ENCODE measurements around the gene SOX6. TPM values are rescaled to one million over a fixed set of nuclear protein-coding genes. Genes with fewer than 3 reads are reported as not detected.

The SOX6 gene
- total and polyA plus RNA-seq, 2 of the 13 experiments (the other 11 are each of a cell fraction or from before 2014, with no cell fraction given): 2.6 to 11.2 TPM

DNA sequence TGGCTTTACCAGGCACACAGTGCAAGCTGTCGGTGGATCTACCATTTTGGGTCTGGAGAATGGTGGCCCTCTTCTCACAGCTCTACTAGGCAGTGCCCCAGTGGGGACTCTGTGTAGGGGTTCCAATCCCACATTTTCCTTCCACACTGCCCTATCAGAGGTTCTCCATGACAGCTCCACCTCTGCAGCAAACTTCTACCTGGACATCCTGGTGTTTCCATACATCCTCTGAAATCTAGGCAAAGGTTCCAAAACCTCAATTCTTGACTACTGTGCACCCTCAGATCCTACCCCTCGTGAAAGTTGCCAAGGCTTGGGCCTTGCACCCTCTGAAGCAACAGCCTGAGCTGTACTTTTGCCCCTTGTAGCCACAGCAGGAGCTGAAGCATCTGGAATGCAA is 108.1 kb downstream of the SOX6 start (continued):
- no peak for TF ChIP-seq ZNF468 (CRISPR knock-in tag; IDR thresholded peaks at IDR 0.05)
- TF ChIP-seq HNRNPH1 (optimal IDR thresholded peaks at IDR 0.05; ENCODE audit: low read depth, low read length): no peak
- TF ChIP-seq ZNF878 (CRISPR knock-in tag; IDR thresholded peaks at IDR 0.05): no peak
- TF ChIP-seq, protein P1, sequence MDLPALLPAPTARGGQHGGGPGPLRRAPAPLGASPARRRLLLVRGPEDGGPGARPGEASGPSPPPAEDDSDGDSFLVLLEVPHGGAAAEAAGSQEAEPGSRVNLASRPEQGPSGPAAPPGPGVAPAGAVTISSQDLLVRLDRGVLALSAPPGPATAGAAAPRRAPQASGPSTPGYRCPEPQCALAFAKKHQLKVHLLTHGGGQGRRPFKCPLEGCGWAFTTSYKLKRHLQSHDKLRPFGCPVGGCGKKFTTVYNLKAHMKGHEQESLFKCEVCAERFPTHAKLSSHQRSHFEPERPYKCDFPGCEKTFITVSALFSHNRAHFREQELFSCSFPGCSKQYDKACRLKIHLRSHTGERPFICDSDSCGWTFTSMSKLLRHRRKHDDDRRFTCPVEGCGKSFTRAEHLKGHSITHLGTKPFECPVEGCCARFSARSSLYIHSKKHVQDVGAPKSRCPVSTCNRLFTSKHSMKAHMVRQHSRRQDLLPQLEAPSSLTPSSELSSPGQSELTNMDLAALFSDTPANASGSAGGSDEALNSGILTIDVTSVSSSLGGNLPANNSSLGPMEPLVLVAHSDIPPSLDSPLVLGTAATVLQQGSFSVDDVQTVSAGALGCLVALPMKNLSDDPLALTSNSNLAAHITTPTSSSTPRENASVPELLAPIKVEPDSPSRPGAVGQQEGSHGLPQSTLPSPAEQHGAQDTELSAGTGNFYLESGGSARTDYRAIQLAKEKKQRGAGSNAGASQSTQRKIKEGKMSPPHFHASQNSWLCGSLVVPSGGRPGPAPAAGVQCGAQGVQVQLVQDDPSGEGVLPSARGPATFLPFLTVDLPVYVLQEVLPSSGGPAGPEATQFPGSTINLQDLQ (CRISPR knock-in tag; IDR thresholded peaks at IDR 0.05): no peak
- no peak for TF ChIP-seq MED8 (CRISPR knock-in tag; IDR thresholded peaks at IDR 0.05; ENCODE audit: insufficient replicate concordance)
- no peak for TF ChIP-seq GABPB1 (CRISPR knock-in tag; IDR thresholded peaks at IDR 0.05)
- TF ChIP-seq ZNF12 (CRISPR knock-in tag; IDR thresholded peaks at IDR 0.05): no peak
- TF ChIP-seq ZMAT3 (CRISPR knock-in tag; conservative IDR thresholded peaks at IDR 0.05): no peak
- no peak for TF ChIP-seq ZNF558 (CRISPR knock-in tag; IDR thresholded peaks at IDR 0.05; ENCODE audit: borderline replicate concordance)
- no peak for TF ChIP-seq FOSL1 (CRISPR knock-in tag; IDR thresholded peaks at IDR 0.05; ENCODE audit: borderline replicate concordance)

DNA sequence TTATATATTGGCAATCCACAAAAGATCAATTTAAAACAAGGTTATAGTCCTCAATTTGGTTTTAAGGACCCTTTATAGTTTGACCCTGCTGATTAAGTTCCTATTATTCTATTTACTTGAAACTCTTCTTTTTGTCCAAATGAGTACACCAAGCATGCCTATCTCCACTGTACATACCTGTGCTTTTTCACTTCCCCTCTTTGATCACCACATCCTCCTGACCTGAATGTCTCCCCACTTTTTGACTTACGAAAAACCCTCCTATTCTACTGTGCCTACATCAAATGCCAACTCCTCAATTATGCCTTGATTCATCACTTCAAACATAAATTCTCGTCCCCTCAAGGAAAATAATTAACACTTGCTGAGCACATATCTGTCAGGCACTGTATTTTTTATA is 113.5 kb downstream of the SOX6 start:
- DNase-seq (ENCODE audit: low spot score) (no peak), FAIRE-seq (no peak), ATAC-seq (no peak)
- no peak overlapping the region for H2AFZ ChIP-seq (ENCODE audit: low read length)
- WGBS (ENCODE audit: low lambda C conversion rate): 21% methylated on average over 2 of the region's 2 CpGs
- ChIA-PET POLR2A (no interaction called here), CTCF (ENCODE audit: low intra/inter-chr PET ratio, low total read pairs) (no interaction called here)
- no peaks in the 10 kb centered on the region for H3K36me3 ChIP-seq (replicated peaks in 1 of 2; ENCODE audit: control insufficient read depth in 1 of 2, insufficient read depth in 2 of 2, low read length in 2 of 2)
- no peak overlapping the region for H3K4me2 ChIP-seq (ENCODE audit: low read depth, low read length)
- BruUV-seq (replicated peaks): no TSS peak
- H4K20me1 ChIP-seq (ENCODE audit: insufficient read depth, low read length): no peaks in the 10 kb centered on the region
- intact Hi-C loops (cut with micrococcal nuclease; ENCODE audit: unreplicated experiment) (no loop called here), in situ Hi-C loops (cut with HindIII; ENCODE audit: extremely low pct_ligation_motif_present, low pct_unique_long_range_greater_than_20kb) (no loop called here)
- no peak overlapping the region for H3K4me3 ChIP-seq (replicated peaks in 1 of 3; ENCODE audit: insufficient read depth in 1 of 3, low read depth in 2 of 3, low read length in 3 of 3)
- H3K27ac ChIP-seq (ENCODE audit: extremely low read length, insufficient read depth, low read length): no peak overlapping the region
- H3K79me2 ChIP-seq (ENCODE audit: insufficient read depth, low read length): no peaks in the 10 kb centered on the region
- no peak overlapping the region for H3K9ac ChIP-seq (ENCODE audit: insufficient read depth, low read depth, low read length)
- no peaks in the 10 kb centered on the region for H3K9me3 ChIP-seq (ENCODE audit: low read length)
- no peaks in the 10 kb centered on the region for H3K4me1 ChIP-seq (ENCODE audit: insufficient read depth, low read length)
- no peaks in the 10 kb centered on the region for H3K27me3 ChIP-seq (ENCODE audit: control insufficient read depth in 1 of 2, insufficient read depth in 2 of 2, low read length in 2 of 2)
- TF ChIP-seq ZNF570 (CRISPR knock-in tag; IDR thresholded peaks at IDR 0.05; ENCODE audit: borderline replicate concordance): no peak
- no peak for TF ChIP-seq ZNF121 (CRISPR knock-in tag; IDR thresholded peaks at IDR 0.05)
- TF ChIP-seq, protein P2, sequence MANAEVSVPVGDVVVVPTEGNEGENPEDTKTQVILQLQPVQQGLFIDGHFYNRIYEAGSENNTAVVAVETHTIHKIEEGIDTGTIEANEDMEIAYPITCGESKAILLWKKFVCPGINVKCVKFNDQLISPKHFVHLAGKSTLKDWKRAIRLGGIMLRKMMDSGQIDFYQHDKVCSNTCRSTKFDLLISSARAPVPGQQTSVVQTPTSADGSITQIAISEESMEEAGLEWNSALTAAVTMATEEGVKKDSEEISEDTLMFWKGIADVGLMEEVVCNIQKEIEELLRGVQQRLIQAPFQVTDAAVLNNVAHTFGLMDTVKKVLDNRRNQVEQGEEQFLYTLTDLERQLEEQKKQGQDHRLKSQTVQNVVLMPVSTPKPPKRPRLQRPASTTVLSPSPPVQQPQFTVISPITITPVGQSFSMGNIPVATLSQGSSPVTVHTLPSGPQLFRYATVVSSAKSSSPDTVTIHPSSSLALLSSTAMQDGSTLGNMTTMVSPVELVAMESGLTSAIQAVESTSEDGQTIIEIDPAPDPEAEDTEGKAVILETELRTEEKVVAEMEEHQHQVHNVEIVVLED (CRISPR knock-in tag; IDR thresholded peaks at IDR 0.05; ENCODE audit: borderline replicate concordance): no peak
- no peak for TF ChIP-seq ZC3H13 (CRISPR knock-in tag; IDR thresholded peaks at IDR 0.05)
- TF ChIP-seq ZNF629 (CRISPR knock-in tag; conservative IDR thresholded peaks at IDR 0.05): no peak
- no peak for TF ChIP-seq TBL1XR1 (IDR thresholded peaks at IDR 0.05; ENCODE audit: borderline replicate concordance, low read length, partially characterized antibody)
- TF ChIP-seq ARHGAP35 (CRISPR knock-in tag; IDR thresholded peaks at IDR 0.05; ENCODE audit: borderline replicate concordance): no peak
- TF ChIP-seq, protein P3, sequence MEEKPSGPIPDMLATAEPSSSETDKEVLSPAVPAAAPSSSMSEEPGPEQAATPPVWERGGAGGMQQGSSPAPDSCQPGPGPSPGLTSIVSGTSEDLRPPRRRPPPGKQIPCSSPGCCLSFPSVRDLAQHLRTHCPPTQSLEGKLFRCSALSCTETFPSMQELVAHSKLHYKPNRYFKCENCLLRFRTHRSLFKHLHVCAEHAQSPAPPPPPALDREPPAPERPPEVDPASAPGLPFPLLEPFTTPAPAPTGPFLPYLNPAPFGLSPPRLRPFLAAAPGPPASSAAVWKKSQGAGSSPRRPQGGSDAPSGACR (CRISPR knock-in tag; IDR thresholded peaks at IDR 0.05): no peak
- no peak for TF ChIP-seq U2AF1 (optimal IDR thresholded peaks at IDR 0.05; ENCODE audit: low read depth, low read length)
- TF ChIP-seq NFE2L2 (IDR thresholded peaks at IDR 0.05; ENCODE audit: low read length): no peak
- no peak for TF ChIP-seq CENPX (CRISPR knock-in tag; IDR thresholded peaks at IDR 0.05)
